Daoy (cell line): Measurements from ENCODE around the gene ARHGAP36. TPM values are rescaled to one million over a fixed set of nuclear protein-coding genes. Genes with fewer than 3 reads are reported as not detected.

Experiments used
- DNase-seq: peaks from one replicate; pipeline ENCODE4 v3.0.0-alpha.2; 2015; ENCODE audit warnings: low read depth
- total RNA-seq: library from RNA; depleted of rRNA; stranded (reverse); fragments of >200 nt; shearing (Covaris generic); gene quantifications from 2 replicates; pipeline ENCODE4 v1.2.3, GENCODE V29; 2014; rRNA removed

ARHGAP36 gene
- total RNA-seq, 1 experiment from 2014 or later = not detected

DNA sequence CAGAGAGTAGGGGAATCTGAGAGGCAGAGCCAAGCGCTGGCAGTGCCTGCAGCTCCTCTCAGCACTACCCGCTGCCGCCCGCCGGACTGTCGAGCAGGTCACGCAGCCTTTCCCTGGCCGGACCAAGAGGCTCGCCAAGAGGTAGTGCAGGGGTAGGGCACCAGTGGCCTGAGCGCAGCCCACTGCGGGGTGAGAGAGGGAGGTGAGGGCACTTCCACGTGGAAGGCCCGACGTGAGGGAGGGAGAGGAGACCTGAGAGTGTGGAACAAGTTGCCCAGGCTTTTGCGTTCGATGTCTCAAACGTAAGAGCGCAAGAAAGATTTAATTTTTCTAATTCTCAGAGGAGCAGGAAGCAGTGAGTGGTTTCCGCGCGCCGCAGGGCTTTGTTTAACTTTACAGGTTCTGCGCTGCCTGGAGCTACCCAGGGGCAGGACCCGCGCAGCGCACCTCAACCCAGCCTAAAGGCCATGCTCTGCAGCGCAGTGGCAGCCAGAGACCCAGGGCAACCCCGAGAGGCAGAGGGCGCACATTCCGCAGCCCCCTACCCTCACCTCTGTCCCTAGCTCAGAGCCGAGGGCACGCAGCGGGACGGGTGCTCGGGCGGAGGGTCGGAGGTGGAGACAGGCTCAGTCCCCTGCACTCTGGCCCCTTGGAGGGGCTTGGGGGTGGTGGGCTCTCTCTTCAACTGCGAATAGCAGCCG is 14.9 kb downstream of the ARHGAP36 start:
- DNase-seq = no peak

DNA sequence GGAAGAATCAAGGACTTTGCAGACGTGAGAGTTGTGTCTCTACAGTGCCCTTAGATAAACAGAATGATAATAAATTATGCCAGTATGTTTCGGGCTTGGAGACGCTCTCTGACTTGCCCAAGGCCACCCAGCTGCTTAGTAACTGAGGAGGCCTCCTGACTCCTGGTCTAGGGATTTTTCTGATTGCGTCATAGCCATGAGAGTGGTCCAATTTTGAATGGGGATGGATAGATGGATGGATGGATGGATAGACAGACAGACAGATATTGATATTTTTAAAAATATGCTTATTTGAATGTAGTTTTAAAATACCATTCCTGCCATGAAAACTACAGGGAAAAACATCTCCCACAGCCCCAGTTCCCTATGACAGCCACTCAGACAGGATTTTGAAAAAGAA is 15.5 kb downstream of the ARHGAP36 start:
- no peak for DNase-seq

DNA sequence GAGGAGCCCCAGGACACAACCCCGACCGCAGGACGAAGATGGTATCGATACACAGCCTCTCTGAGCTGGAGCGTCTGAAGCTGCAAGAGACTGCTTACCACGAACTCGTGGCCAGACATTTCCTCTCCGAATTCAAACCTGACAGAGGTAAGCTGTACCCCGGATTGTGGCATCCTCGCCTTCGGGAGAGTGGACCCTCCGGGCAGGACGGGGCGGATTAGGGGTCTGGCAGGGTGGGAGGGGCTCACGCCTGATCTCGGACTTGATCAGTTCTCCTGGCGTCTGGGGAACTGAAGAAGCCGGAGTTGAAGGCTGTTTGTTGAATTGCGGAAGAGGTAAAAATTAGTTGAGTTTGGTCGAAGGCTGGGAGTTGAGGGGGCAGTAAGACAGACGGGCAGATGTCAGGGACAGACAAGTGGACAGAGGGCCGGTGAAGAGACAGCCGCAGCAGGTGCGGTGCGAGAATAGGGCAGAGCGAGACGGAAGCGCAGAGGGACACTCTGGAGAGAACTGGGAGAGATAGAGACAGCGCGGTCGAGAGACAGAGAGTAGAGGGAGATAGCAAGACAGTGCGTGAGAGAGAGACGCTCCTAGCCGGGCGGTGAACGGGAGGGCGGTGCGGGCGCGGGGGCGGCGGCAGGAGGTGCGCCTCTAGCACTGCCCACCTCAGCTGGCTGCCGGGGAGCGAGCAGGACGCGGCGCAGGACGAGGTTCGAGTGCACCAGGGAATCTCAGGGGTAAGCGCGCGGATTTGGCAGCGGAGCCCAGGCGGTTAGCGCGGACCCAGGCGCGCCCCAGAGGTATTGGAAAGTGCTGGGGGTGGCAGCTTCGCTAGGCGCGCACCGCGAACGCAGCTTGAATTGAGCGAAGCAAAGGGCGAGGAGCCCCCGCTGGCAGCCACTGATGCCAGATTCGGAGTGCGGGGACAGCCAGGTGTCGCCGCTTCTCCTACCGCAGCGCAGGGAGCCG is 23.9 kb downstream of the ARHGAP36 start:
- DNase-seq = no peak

DNA sequence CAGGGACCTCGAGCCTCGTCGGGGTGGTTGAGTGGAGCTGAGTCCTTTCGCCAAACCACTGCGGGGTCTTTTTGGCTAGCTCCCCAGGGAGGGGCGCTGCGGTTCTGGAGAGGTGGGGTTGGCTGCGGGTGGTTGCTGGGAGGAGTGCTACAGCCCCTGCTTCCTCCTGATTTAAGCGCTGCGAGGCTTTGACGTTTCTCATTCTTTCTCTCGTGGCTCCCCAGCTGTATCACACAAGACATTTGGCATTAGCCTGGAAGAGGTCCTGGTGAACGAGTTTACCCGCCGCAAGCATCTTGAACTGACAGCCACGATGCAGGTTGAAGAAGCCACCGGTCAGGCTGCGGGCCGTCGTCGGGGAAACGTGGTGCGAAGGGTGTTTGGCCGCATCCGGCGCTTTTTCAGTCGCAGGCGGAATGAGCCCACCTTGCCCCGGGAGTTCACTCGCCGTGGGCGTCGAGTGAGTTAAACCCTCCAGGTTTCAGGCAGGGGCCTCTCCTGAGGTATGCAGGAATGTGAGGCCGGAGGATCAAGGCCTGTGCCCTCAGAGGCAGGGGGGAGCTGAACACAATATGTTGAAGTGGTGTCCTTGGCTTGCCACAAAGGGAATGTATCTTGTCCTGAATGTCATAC is 25.5 kb downstream of the ARHGAP36 start:
- DNase-seq = no peak

DNA sequence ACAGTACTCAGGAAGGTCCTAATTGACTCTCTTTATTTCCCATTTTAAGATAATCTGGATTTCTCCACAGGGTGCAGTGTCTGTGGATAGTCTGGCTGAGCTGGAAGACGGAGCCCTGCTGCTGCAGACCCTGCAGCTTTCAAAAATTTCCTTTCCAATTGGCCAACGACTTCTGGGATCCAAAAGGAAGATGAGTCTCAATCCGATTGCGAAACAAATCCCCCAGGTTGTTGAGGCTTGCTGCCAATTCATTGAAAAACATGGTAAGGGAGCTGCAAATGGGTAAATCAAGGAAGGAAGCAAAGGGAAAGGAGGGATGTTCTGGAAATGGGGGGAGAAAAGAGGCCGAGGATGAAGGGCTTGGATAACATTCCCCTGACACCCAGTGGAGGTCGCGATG is 26.0 kb downstream of the ARHGAP36 start:
- no peak for DNase-seq

DNA sequence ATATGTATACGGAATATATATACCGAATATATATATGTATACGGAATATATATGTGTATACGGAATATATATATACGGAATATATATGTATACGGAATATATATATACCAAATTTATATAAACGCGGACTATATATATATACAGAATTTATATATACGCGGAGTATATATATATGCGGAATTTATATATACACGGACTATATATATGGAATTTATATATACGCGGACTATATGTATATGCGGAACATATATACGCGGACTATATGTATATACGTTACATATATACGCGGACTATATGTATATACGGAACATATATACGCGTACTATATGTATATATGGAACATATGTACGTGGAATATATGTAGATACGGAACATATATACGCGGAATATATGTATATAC is 78.6 kb downstream of the ARHGAP36 start:
- no peak for DNase-seq

DNA sequence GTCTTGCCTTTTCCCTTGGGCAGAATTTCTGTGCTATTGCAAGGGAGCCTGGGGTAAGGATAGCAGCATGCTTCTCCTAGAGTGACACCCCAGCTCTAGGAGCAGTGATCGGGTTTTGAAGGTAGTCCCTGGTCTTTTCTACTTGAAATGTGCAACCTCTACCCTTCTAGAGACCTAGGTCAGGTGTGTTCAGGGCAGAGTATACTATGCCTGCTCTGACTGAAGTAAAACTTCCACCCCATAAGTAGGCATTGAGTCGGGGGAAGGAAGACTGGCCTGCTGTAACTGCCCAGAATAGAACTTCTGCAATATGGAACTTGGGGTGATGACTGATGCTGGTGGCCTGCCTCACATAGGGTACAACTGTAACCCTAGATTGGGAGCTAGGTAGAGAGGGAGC is 80.9 kb downstream of the ARHGAP36 start:
- no peak for DNase-seq

Other genes with a start within 250 kb of the ARHGAP36 start
- 8.3 and 10.5 TPM in 2 replicates for gene ENOX2, start 155.1 kb upstream of the ARHGAP36 start, total RNA-seq
- 1.4 and 1.6 TPM in 2 replicates for gene IGSF1, start 231.0 kb downstream of the ARHGAP36 start, total RNA-seq